Measurements from ENCODE around the gene RPS21.

GRCh38 chr20:62396367-62397239, 9.7 kb downstream of the RPS21 start:
- TF ChIP-seq CTCF (IDR thresholded peaks at IDR 0.05; ENCODE audit: insufficient read depth, low read length) (no peak), POLR2AphosphoS5 (IDR thresholded peaks at IDR 0.05; ENCODE audit: low read depth) (no peak), GABPA (IDR thresholded peaks at IDR 0.05; ENCODE audit: low read depth) (no peak), REST (IDR thresholded peaks at IDR 0.05; ENCODE audit: insufficient replicate concordance, low read depth) (no peak), SPI1 (IDR thresholded peaks at IDR 0.05; ENCODE audit: borderline replicate concordance, low read depth) (no peak)
